Activated CD8-positive, alpha-beta T cell treated with anti-CD3 and anti-CD28 coated beads, Interleukin-2, amount 10 ng/mL, durations not matched to agents 7 days and 5 days (primary cell): Measurements from ENCODE around the gene TNFRSF8. TPM values are rescaled to one million over a fixed set of nuclear protein-coding genes. Genes with fewer than 3 reads are reported as not detected.

ENCODE experiments used
- ATAC-seq: fragments of 150-1000 bp; cut with Tn5 transposase; one replicate; pipeline ENCODE4 v1.10.0; 2021; ENCODE audit warnings: moderate library complexity
- CTCF ChIA-PET: fragments of 350-600 bp; sonication (Branson Sonifier 250); formaldehyde crosslinking; loops from one replicate; lab custom pipeline; 2021; ENCODE audit warnings: antibody characterized with exemption; lab: Charles Lee
- POLR2A ChIA-PET: fragments of 350-600 bp; sonication (Branson Sonifier 250); formaldehyde crosslinking; loops from one replicate; lab custom pipeline; 2021; ENCODE audit warnings: antibody characterized with exemption; lab: Charles Lee
- DNase-seq: peaks from one replicate; pipeline ENCODE4 v3.0.0-alpha.2; 2020
- H3K27ac Mint-ChIP-seq: one replicate; pipeline ENCODE4 v1.8.0; 2021; ENCODE audit warnings: mild to moderate bottlenecking, mixed read lengths
- H3K27me3 Mint-ChIP-seq: one replicate; pipeline ENCODE4 v1.8.0; 2021; ENCODE audit warnings: low read depth, mixed read lengths
- H3K36me3 Mint-ChIP-seq: one replicate; pipeline ENCODE4 v1.8.0; 2021; ENCODE audit warnings: low read depth, mixed read lengths
- H3K4me1 Mint-ChIP-seq: one replicate; pipeline ENCODE4 v1.8.0; 2021; ENCODE audit warnings: low read depth, mixed read lengths
- H3K4me3 Mint-ChIP-seq: one replicate; pipeline ENCODE4 v1.8.0; 2021; ENCODE audit warnings: mild to moderate bottlenecking, mixed read lengths
- H3K9me3 Mint-ChIP-seq: one replicate; pipeline ENCODE4 v1.8.0; 2022; ENCODE audit warnings: mixed read lengths; ENCODE audit not compliant: insufficient read depth
- total RNA-seq, 2 experiments: library from RNA; stranded (reverse); gene quantifications; one replicate each; pipeline ENCODE4 v1.2.3, GENCODE V29; 2021

TNFRSF8 gene
- total RNA-seq, 2 experiments from 2014 or later: 0.95 to 0.97 TPM

GRCh38 chr1:12151465-12151864 is 88.4 kb downstream of the TNFRSF8 start:
- Mint-ChIP-seq H3K4me3 (peak overlapping the region; percentile 73), H3K27ac (peak overlapping the region; percentile 95), H3K36me3 (peaks cover 31% of the 10 kb centered on the region), H3K9me3 (peaks cover 11% of the 10 kb centered on the region), H3K27me3 (no peaks in the 10 kb centered on the region), H3K4me1 (peaks cover 94% of the 10 kb centered on the region)
- POLR2A ChIA-PET: interaction anchor here (0.6 to 5.1 kb wide), 9 partner anchors 9 to 242 kb away, joined by 3 to 42 read pairs (median 16); partner anchors contain the start of gene TNFRSF1B
- no peak for ATAC-seq
- CTCF ChIA-PET: interaction anchor here (0.8 to 11.1 kb wide), 6 partner anchors 8 to 26 kb away, joined by 3 to 94 read pairs (median 12); no protein-coding TSS in a partner anchor
- DNase-seq: no peak

GRCh38 chr1:12152113-12152891 is 89.2 kb downstream of the TNFRSF8 start:
- DNase-seq (no peak), ATAC-seq (no peak)
- Mint-ChIP-seq H3K4me3 (peak overlapping the region; percentile 6), H3K4me1 (peaks cover 94% of the 10 kb centered on the region), H3K27ac (peak overlapping the region; percentile 95), H3K36me3 (peaks cover 32% of the 10 kb centered on the region), H3K9me3 (peaks cover 11% of the 10 kb centered on the region), H3K27me3 (no peaks in the 10 kb centered on the region)
- POLR2A ChIA-PET: interaction anchor here (0.6 to 3.9 kb wide), 6 partner anchors 10 to 244 kb away, joined by 3 to 42 read pairs (median 4); no protein-coding TSS in a partner anchor
- CTCF ChIA-PET: interaction anchor here (1.0 to 11.1 kb wide), 3 partner anchors 9 to 26 kb away, joined by 3 to 94 read pairs (median 18); no protein-coding TSS in a partner anchor

- H3K27me3 Mint-ChIP-seq: no peaks in the 10 kb centered on the region
- H3K9me3 Mint-ChIP-seq: peaks cover 11% of the 10 kb centered on the region
- ATAC-seq (peak; percentile 15), DNase-seq (no peak)
- POLR2A ChIA-PET: interaction anchor here (1.1 to 1.6 kb wide), 4 partner anchors 9 to 245 kb away, joined by 3 to 6 read pairs (median 4); no protein-coding TSS in a partner anchor
- CTCF ChIA-PET: interaction anchor here (0.9 to 11.1 kb wide), 3 partner anchors 8 to 27 kb away, joined by 3 to 94 read pairs (median 3); no protein-coding TSS in a partner anchor
- H3K4me1 Mint-ChIP-seq: peaks cover 94% of the 10 kb centered on the region
- peak overlapping the region; percentile 10 for H3K4me3 Mint-ChIP-seq
- peak overlapping the region; percentile 95 for H3K27ac Mint-ChIP-seq
- H3K36me3 Mint-ChIP-seq: peaks cover 33% of the 10 kb centered on the region
These were observed 90.2 kb downstream of the TNFRSF8 start for GRCh38 chr1:12153181-12153785.

GRCh38 chr1:12155328-12155727 is 92.2 kb downstream of the TNFRSF8 start:
- POLR2A ChIA-PET: interaction anchor here (3.3 kb wide), 1 partner anchor 11 kb away, joined by 25 read pairs; the partner anchor contains the start of gene TNFRSF1B
- no peaks in the 10 kb centered on the region for H3K27me3 Mint-ChIP-seq

GRCh38 chr1:12157366-12158231 is 94.5 kb downstream of the TNFRSF8 start:
- H3K27me3 Mint-ChIP-seq: no peaks in the 10 kb centered on the region
- peaks cover 90% of the 10 kb centered on the region for H3K4me1 Mint-ChIP-seq
- ATAC-seq (no peak), DNase-seq (no peak)
- CTCF ChIA-PET: interaction anchor here (0.9 to 2.7 kb wide), 5 partner anchors 7 to 52 kb away, joined by 4 to 35 read pairs (median 5); no protein-coding TSS in a partner anchor
- POLR2A ChIA-PET: interaction anchor here (0.9 to 3.3 kb wide), 7 partner anchors 9 to 249 kb away, joined by 3 to 25 read pairs (median 6); partner anchors contain the start of gene TNFRSF1B
- peak overlapping the region; percentile 58 for H3K4me3 Mint-ChIP-seq
- H3K36me3 Mint-ChIP-seq: peaks cover 16% of the 10 kb centered on the region
- no peaks in the 10 kb centered on the region for H3K9me3 Mint-ChIP-seq
- peak overlapping the region; percentile 97 for H3K27ac Mint-ChIP-seq

More at GRCh38 chr1:12155328-12155727, 92.2 kb downstream of the TNFRSF8 start:
- H3K27ac Mint-ChIP-seq: peak overlapping the region; percentile 62
- H3K9me3 Mint-ChIP-seq: no peaks in the 10 kb centered on the region
- H3K36me3 Mint-ChIP-seq: peaks cover 26% of the 10 kb centered on the region
- H3K4me1 Mint-ChIP-seq: peaks cover 90% of the 10 kb centered on the region
- ATAC-seq (no peak), DNase-seq (no peak)
- CTCF ChIA-PET: interaction anchor here (1.1 to 2.7 kb wide), 5 partner anchors 8 to 31 kb away, joined by 3 to 35 read pairs (median 7); no protein-coding TSS in a partner anchor
- H3K4me3 Mint-ChIP-seq: no peak overlapping the region

- no peaks in the 10 kb centered on the region for H3K27me3 Mint-ChIP-seq
- DNase-seq: no peak
- H3K27ac Mint-ChIP-seq: peak overlapping the region; percentile 97
- H3K4me1 Mint-ChIP-seq: peaks cover 90% of the 10 kb centered on the region
- ATAC-seq: no peak
- no peaks in the 10 kb centered on the region for H3K9me3 Mint-ChIP-seq
- H3K4me3 Mint-ChIP-seq: peak overlapping the region; percentile 58
- ChIA-PET POLR2A (interaction anchor here (0.9 to 3.3 kb wide), 5 partner anchors 8 to 250 kb away, joined by 3 to 25 read pairs (median 6); partner anchors contain the start of gene TNFRSF1B), CTCF (interaction anchor here (1.8 to 2.7 kb wide), 3 partner anchors 8 to 32 kb away, joined by 5 to 35 read pairs (median 8); no protein-coding TSS in a partner anchor)
- H3K36me3 Mint-ChIP-seq: peaks cover 15% of the 10 kb centered on the region
These were observed 95.4 kb downstream of the TNFRSF8 start for GRCh38 chr1:12158357-12159092.

- Mint-ChIP-seq H3K36me3 (peaks cover 14% of the 10 kb centered on the region), H3K9me3 (no peaks in the 10 kb centered on the region), H3K4me3 (no peak overlapping the region), H3K4me1 (peaks cover 96% of the 10 kb centered on the region), H3K27me3 (no peaks in the 10 kb centered on the region), H3K27ac (peak overlapping the region; percentile 89)
- ChIA-PET CTCF (interaction anchor here (0.6 to 4.8 kb wide), 4 partner anchors 9 to 35 kb away, joined by 3 to 40 read pairs (median 6); no protein-coding TSS in a partner anchor), POLR2A (interaction anchor here (0.7 to 4.4 kb wide), 7 partner anchors 10 to 311 kb away, joined by 3 to 46 read pairs (median 8); no protein-coding TSS in a partner anchor)
- DNase-seq (peak; percentile 56), ATAC-seq (no peak)
These were observed 96.7 kb downstream of the TNFRSF8 start for GRCh38 chr1:12159816-12160215.

- Mint-ChIP-seq H3K27me3 (no peaks in the 10 kb centered on the region), H3K36me3 (peaks cover 8% of the 10 kb centered on the region), H3K27ac (peak overlapping the region; percentile 97), H3K4me3 (peak overlapping the region; percentile 58), H3K9me3 (no peaks in the 10 kb centered on the region), H3K4me1 (peaks cover 92% of the 10 kb centered on the region)
- ChIA-PET POLR2A (interaction anchor here (1.2 to 4.4 kb wide), 6 partner anchors 11 to 253 kb away, joined by 7 to 46 read pairs (median 22); no protein-coding TSS in a partner anchor), CTCF (interaction anchor here (0.8 to 4.8 kb wide), 7 partner anchors 8 to 72 kb away, joined by 3 to 40 read pairs (median 4); no protein-coding TSS in a partner anchor)
- peak; percentile 7 for ATAC-seq
- no peak for DNase-seq
These were observed 98.2 kb downstream of the TNFRSF8 start for GRCh38 chr1:12161324-12161661.

- H3K9me3 Mint-ChIP-seq: no peaks in the 10 kb centered on the region
- DNase-seq: peak; percentile 91
- peak overlapping the region; percentile 58 for H3K4me3 Mint-ChIP-seq
- peaks cover 7% of the 10 kb centered on the region for H3K36me3 Mint-ChIP-seq
- no peaks in the 10 kb centered on the region for H3K27me3 Mint-ChIP-seq
- peak; percentile 90 for ATAC-seq
- peak overlapping the region; percentile 97 for H3K27ac Mint-ChIP-seq
- CTCF ChIA-PET: interaction anchor here (1.0 to 4.8 kb wide), 6 partner anchors 9 to 73 kb away, joined by 3 to 40 read pairs (median 11); no protein-coding TSS in a partner anchor
- H3K4me1 Mint-ChIP-seq: peaks cover 90% of the 10 kb centered on the region
- POLR2A ChIA-PET: interaction anchor here (0.7 to 4.4 kb wide), 10 partner anchors 8 to 254 kb away, joined by 3 to 46 read pairs (median 9); no protein-coding TSS in a partner anchor
These were observed 98.8 kb downstream of the TNFRSF8 start for GRCh38 chr1:12161662-12162458.
